ENCODE data around the gene AUH.
"Not testable (repeated sequence)": the region's sequence is repeated elsewhere in the genome, so short reads cannot be mapped to it uniquely, and the experiment has no call there.

The AUH gene

GRCh38 chr9:91392435-91392834 lies 30.7 kb upstream of the AUH start:
- no peak for DNase-seq (ENCODE audit: extremely low spot score)
- POLR2A ChIA-PET = no interaction called here
- CTCF ChIA-PET = no interaction called here
- TF ChIP-seq CTBP1 (IDR thresholded peaks at IDR 0.05; ENCODE audit: borderline replicate concordance) (no peak), LEF1 (IDR thresholded peaks at IDR 0.05; ENCODE audit: borderline replicate concordance) (no peak), SUZ12 (IDR thresholded peaks at IDR 0.05) (no peak), FOXM1 (IDR thresholded peaks at IDR 0.05; ENCODE audit: borderline replicate concordance) (no peak), BHLHE40 (IDR thresholded peaks at IDR 0.05; ENCODE audit: borderline replicate concordance) (no peak)

GRCh38 chr9:91391818-91392217 lies 30.1 kb upstream of the AUH start:
- ChIA-PET CTCF (no interaction called here), POLR2A (no interaction called here)
- DNase-seq (ENCODE audit: extremely low spot score) = no peak
- no peak for TF ChIP-seq ARNT (IDR thresholded peaks at IDR 0.05)
- TF ChIP-seq PKNOX1 (IDR thresholded peaks at IDR 0.05) = no peak
- no peak for TF ChIP-seq NFRKB (IDR thresholded peaks at IDR 0.05)
- TF ChIP-seq HDGF (IDR thresholded peaks at IDR 0.05; ENCODE audit: borderline replicate concordance) = no peak
- TF ChIP-seq ELF4 (IDR thresholded peaks at IDR 0.05) = no peak
- no peak for TF ChIP-seq FOXM1 (IDR thresholded peaks at IDR 0.05; ENCODE audit: borderline replicate concordance)
- TF ChIP-seq CTBP1 (IDR thresholded peaks at IDR 0.05; ENCODE audit: borderline replicate concordance) = no peak
- TF ChIP-seq TARDBP (IDR thresholded peaks at IDR 0.05) = no peak
- no peak for TF ChIP-seq L3MBTL2 (conservative IDR thresholded peaks at IDR 0.05)
- no peak for TF ChIP-seq SUZ12 (IDR thresholded peaks at IDR 0.05)
- TF ChIP-seq FOXA1 (IDR thresholded peaks at IDR 0.05) = no peak
- TF ChIP-seq ZNF384 (IDR thresholded peaks at IDR 0.05) = no peak
- no peak for TF ChIP-seq SP1 (IDR thresholded peaks at IDR 0.05)
- no peak for TF ChIP-seq FOXK2 (IDR thresholded peaks at IDR 0.05)
- TF ChIP-seq LEF1 (IDR thresholded peaks at IDR 0.05; ENCODE audit: borderline replicate concordance) = no peak

- no peak for DNase-seq (ENCODE audit: extremely low spot score)
- no peak for TF ChIP-seq HDGF (IDR thresholded peaks at IDR 0.05; ENCODE audit: borderline replicate concordance)
- no peak for TF ChIP-seq FOXK2 (IDR thresholded peaks at IDR 0.05)
- TF ChIP-seq TARDBP (IDR thresholded peaks at IDR 0.05) = no peak
- TF ChIP-seq ELF4 (IDR thresholded peaks at IDR 0.05) = no peak
- no peak for TF ChIP-seq L3MBTL2 (conservative IDR thresholded peaks at IDR 0.05)
- no peak for TF ChIP-seq SUZ12 (IDR thresholded peaks at IDR 0.05)
- no peak for TF ChIP-seq FOXA1 (IDR thresholded peaks at IDR 0.05)
- TF ChIP-seq CTBP1 (IDR thresholded peaks at IDR 0.05; ENCODE audit: borderline replicate concordance) = no peak
- no peak for TF ChIP-seq LEF1 (IDR thresholded peaks at IDR 0.05; ENCODE audit: borderline replicate concordance)
- TF ChIP-seq NFRKB (IDR thresholded peaks at IDR 0.05) = no peak
- TF ChIP-seq PKNOX1 (IDR thresholded peaks at IDR 0.05) = no peak
- no peak for TF ChIP-seq SP1 (IDR thresholded peaks at IDR 0.05)
- no peak for TF ChIP-seq ZNF384 (IDR thresholded peaks at IDR 0.05)
- TF ChIP-seq ARNT (IDR thresholded peaks at IDR 0.05) = no peak
- ChIA-PET POLR2A (no interaction called here), CTCF (no interaction called here)
These were observed 29.7 kb upstream of the AUH start for GRCh38 chr9:91391412-91391811.

GRCh38 chr9:91389686-91390085 lies 28.0 kb upstream of the AUH start:
- CTCF ChIA-PET; POLR2A ChIA-PET; DNase-seq (ENCODE audit: extremely low spot score): not testable (repeated sequence)

- ChIA-PET POLR2A (no interaction called here), CTCF (interaction anchor here (0.7 kb wide), 1 partner anchor 351 kb away, joined by 6 read pairs; no protein-coding TSS in a partner anchor)
- DNase-seq (ENCODE audit: extremely low spot score) = no peak
- TF ChIP-seq L3MBTL2 (conservative IDR thresholded peaks at IDR 0.05) = no peak
- TF ChIP-seq ZNF384 (IDR thresholded peaks at IDR 0.05) = no peak
- TF ChIP-seq FOXM1 (IDR thresholded peaks at IDR 0.05; ENCODE audit: borderline replicate concordance) = no peak
- TF ChIP-seq TARDBP (IDR thresholded peaks at IDR 0.05) = no peak
- TF ChIP-seq BHLHE40 (IDR thresholded peaks at IDR 0.05; ENCODE audit: borderline replicate concordance) = no peak
- no peak for TF ChIP-seq HDGF (IDR thresholded peaks at IDR 0.05; ENCODE audit: borderline replicate concordance)
- no peak for TF ChIP-seq LEF1 (IDR thresholded peaks at IDR 0.05; ENCODE audit: borderline replicate concordance)
- no peak for TF ChIP-seq PKNOX1 (IDR thresholded peaks at IDR 0.05)
- TF ChIP-seq NFRKB (IDR thresholded peaks at IDR 0.05) = no peak
- no peak for TF ChIP-seq ARNT (IDR thresholded peaks at IDR 0.05)
- TF ChIP-seq ELF4 (IDR thresholded peaks at IDR 0.05) = no peak
- TF ChIP-seq FOXK2 (IDR thresholded peaks at IDR 0.05) = no peak
- TF ChIP-seq SUZ12 (IDR thresholded peaks at IDR 0.05) = no peak
- no peak for TF ChIP-seq CTBP1 (IDR thresholded peaks at IDR 0.05; ENCODE audit: borderline replicate concordance)
- no peak for TF ChIP-seq FOXA1 (IDR thresholded peaks at IDR 0.05)
- TF ChIP-seq SP1 (IDR thresholded peaks at IDR 0.05) = no peak
These were observed 25.0 kb upstream of the AUH start for GRCh38 chr9:91386765-91387164.

GRCh38 chr9:91384954-91385353 lies 23.2 kb upstream of the AUH start:
- ChIA-PET POLR2A (no interaction called here), CTCF (no interaction called here)
- no peak for DNase-seq (ENCODE audit: extremely low spot score)
- no peak for TF ChIP-seq SP1 (IDR thresholded peaks at IDR 0.05)

GRCh38 chr9:91383577-91383976 lies 21.9 kb upstream of the AUH start:
- POLR2A ChIA-PET = no interaction called here
- CTCF ChIA-PET = interaction anchor here (0.6 kb wide), 1 partner anchor 1004 kb away, joined by 7 read pairs; no protein-coding TSS in a partner anchor
- no peak for DNase-seq (ENCODE audit: extremely low spot score)
- no peak for TF ChIP-seq TARDBP (IDR thresholded peaks at IDR 0.05)
- TF ChIP-seq PKNOX1 (IDR thresholded peaks at IDR 0.05) = no peak
- no peak for TF ChIP-seq ARNT (IDR thresholded peaks at IDR 0.05)
- no peak for TF ChIP-seq ELF4 (IDR thresholded peaks at IDR 0.05)
- TF ChIP-seq ZNF384 (IDR thresholded peaks at IDR 0.05) = no peak
- TF ChIP-seq CTBP1 (IDR thresholded peaks at IDR 0.05; ENCODE audit: borderline replicate concordance) = no peak
- no peak for TF ChIP-seq LEF1 (IDR thresholded peaks at IDR 0.05; ENCODE audit: borderline replicate concordance)
- no peak for TF ChIP-seq SP1 (IDR thresholded peaks at IDR 0.05)
- TF ChIP-seq FOXA1 (IDR thresholded peaks at IDR 0.05) = no peak
- no peak for TF ChIP-seq SUZ12 (IDR thresholded peaks at IDR 0.05)
- TF ChIP-seq NFRKB (IDR thresholded peaks at IDR 0.05) = no peak
- no peak for TF ChIP-seq FOXM1 (IDR thresholded peaks at IDR 0.05; ENCODE audit: borderline replicate concordance)
- TF ChIP-seq FOXK2 (IDR thresholded peaks at IDR 0.05) = no peak
- TF ChIP-seq HDGF (IDR thresholded peaks at IDR 0.05; ENCODE audit: borderline replicate concordance) = no peak
- TF ChIP-seq L3MBTL2 (conservative IDR thresholded peaks at IDR 0.05) = no peak

Measured in HEK293T (cell line).